Activated gamma-delta T cell treated with Interleukin-2 at 50 U/mL for 16 hours (primary cell): ENCODE results near the gene DNAJC13.

ENCODE experiments used
- DNase-seq: peaks from one replicate; pipeline ENCODE4 v3.0.0-alpha.2; 2020

Gene DNAJC13

DNA sequence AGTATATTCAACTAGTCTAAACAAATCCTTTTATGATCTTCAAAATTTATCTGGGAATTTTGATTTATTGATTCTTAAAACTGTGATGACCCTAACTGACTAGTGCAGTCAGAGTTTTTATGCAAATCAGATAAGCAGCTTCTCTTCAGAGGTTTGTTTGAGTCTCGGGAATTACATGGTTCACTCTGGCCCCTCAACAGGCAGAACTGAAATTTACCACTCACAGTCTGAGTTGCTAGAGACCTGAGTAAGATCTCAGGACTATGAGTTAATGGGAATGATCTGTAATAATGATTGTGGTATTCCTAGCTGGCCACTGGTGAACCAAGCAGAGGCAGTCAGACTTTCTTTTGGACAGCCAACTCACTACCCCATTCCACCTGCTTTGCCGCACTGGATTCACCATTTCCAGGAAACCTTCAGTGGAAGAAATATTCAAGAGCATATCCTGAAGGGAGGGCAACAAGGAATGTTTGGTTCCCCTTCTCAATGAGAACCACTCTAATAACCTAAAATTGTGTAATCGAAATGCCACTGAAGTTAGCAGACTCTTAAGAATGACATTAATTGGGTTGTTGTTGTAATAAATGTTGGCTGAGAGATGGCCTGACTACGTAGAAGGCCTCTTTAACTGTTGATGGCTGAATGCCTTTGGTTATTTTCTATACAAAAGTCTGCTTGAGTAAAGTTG lies 11.5 kb upstream of the DNAJC13 start:
- no peak for DNase-seq

GRCh38 chr3:132406587-132406986 lies 10.7 kb upstream of the DNAJC13 start:
- no peak for DNase-seq

GRCh38 chr3:132407025-132407424 lies 10.3 kb upstream of the DNAJC13 start:
- DNase-seq: no peak

- DNase-seq: no peak
Observed at GRCh38 chr3:132414841-132415240, 2.5 kb upstream of the DNAJC13 start.

- no peak for DNase-seq
Observed at GRCh38 chr3:132416161-132416560, 1.1 kb upstream of the DNAJC13 start.

GRCh38 chr3:132417695-132418411 lies 551 bp downstream of the DNAJC13 start:
- DNase-seq: peak; percentile 24

DNA sequence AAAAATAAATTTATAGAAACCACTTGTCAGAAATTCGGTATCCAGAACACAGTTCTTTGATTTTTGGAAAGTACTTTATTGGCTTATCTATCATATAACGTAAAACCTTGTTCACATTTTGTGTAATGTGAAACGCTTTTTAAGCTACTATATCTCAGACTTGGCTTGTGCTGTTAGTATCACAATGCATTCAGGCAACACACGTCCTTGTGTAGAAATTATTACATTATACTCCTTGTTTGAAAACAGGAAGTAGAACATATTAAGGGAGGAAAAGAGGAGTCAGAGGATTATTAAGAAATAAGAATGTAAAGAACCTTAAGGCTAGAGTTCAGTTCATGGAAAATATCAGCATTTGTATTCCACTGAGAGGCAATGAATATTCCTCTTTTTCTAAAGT lies 1.6 kb downstream of the DNAJC13 start:
- no peak for DNase-seq

- DNase-seq: no peak
Observed at GRCh38 chr3:132421832-132422231, 4.5 kb downstream of the DNAJC13 start.

- no peak for DNase-seq
Observed at GRCh38 chr3:132422531-132422930, 5.2 kb downstream of the DNAJC13 start.

DNA sequence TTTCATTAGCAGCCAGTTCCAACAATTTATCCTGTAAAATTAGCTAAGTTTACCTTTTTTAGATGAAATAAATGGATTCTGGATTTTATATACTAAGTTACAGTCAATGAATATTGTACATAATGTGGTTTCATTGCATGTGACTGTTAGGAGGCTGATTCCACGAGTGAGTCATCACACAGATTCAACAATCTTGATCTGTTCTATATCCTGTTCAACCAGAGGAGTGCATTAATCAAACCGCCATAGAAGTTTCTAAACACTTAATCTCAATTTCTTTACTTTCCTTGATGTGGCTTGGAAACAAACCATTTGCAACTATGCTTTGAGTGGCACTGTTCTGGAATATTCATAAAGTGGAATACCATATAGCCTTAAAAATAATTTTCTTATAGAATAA lies 15.3 kb downstream of the DNAJC13 start:
- DNase-seq: no peak

DNA sequence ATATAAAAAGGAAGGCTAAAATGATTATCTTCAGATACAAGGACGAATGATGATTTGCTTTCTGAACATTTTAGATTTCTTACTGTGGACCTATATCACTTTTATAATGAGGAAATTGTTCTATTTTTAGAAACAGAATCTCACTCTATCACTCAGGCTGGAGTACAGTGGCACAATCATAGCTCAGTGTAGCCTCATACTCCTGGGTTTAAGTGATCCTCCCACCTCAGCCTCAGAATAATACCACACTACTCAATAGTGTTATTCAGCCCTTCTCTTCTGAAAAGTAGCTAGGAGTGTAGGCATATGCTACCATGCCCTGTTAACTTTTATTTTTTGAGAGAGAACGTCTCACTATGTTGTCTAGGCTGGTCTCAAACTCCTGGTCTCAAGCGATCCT lies 15.8 kb downstream of the DNAJC13 start:
- no peak for DNase-seq

GRCh38 chr3:132435224-132435910 lies 18.1 kb downstream of the DNAJC13 start:
- no peak for DNase-seq

DNA sequence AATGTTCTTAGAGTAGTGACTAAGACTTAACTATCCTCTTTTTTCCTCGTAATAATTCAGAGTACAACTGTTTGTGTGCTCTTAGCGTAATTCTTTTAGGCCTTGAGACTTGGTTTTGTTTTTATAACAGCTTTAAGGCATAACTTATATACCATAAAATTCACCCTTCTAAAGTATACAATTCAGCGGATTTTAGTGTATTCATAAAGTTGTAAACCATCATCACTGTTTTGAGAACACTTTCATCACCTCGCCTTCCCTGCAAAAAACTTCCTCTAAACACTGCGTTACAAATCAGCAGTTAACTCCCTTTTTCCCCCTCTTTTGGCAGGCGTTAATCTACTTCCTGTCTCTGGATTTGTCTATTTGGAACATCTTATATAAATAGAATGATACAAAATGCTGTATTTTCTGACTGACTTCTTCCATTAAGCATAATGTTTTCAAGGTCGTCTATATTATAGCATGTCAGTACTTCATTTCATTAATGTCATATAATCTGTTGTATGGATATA lies 18.7 kb downstream of the DNAJC13 start:
- no peak for DNase-seq

DNA sequence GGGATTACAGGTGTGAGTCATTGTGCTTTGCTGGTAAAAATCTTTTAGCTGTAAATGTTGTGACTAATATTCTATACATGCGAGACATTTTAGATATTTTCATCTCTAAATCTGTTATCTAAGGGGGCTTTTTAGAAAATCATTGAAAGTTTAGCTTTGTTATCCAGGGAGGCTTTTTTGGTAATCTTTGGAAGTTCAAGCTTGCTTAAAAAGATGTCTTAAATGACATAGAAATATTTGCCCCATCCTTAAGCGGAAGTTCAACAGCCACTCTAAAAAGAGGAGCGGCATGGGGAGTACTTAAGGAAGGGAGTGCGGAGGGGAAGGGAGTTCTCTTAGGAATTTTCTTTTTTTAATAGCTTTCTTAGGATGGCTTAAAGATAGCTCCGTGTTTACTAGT lies 26.1 kb downstream of the DNAJC13 start:
- no peak for DNase-seq

- no peak for DNase-seq
Observed at GRCh38 chr3:132444383-132444782, 27.1 kb downstream of the DNAJC13 start.

DNA sequence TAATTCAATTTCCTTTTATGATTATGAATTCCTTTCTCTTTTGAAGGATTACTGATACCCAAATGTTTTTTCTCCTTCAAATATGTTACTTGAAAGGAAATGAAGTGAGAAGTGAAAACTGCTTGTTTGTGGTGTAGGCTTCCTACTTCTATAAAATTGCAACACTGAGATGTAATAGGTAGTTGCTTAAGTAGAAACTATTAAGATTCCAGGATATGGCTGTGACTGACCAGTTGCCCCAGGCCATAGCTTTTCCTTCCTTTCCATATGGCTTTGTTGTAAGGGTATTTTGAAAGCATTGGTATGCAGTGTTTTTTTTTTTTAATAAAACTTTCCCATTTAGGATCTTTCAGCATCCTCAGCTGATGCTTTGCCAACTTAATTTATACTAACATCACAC lies 28.5 kb downstream of the DNAJC13 start:
- no peak for DNase-seq

DNA sequence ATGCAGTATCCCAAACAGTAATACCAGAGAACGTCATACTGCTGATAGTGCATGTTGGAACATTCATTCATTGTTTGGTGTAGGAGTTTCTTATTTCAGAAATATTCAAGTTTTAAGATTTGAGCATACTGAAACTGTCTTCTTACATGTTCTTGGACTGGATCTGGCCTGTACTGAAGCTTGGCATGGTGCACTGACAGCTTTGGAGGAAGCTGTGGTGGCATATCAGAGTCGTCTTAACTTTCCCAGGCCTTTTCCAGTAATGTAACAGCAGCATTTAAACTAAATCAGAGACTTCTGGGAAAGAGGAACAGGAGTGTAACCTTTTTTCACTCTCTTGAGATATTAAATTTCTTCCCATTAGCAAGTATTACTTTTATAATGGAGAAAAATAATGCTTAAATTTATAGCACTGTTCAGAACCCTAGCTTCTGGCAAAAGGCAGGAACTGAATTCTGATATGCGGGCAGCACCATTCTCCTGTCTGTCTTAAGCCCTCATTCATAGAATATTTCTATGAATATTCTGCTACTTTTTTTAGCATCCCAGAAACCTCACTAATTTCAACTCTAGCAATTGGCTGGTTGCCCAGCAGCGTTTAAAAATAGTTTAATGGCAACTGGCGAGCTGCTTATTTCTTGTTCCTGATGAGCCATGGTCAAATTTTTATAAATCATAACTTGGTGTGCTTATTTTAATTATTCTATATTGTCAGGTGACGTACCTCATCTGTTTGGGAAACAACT lies 31.1 kb downstream of the DNAJC13 start:
- no peak for DNase-seq

DNA sequence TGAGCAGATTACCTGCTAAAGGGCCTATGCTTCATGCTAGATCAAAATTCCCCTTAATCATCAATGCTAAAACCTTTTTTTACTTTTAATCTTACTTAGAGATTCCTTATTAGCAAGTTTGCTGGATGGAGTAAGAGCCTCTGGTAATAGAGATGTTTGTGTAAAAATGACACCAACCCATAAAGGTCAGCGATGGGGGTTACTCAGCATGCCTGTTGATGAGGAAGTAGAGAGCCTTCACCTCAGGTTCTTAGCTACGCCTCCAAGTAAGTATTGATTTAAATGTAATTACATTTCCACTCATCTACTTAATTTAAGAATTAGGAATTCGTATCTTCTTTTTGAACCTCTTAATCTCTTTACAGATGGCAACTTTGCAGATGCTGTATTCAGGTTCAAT lies 38.8 kb downstream of the DNAJC13 start:
- DNase-seq: no peak

GRCh38 chr3:132456571-132456970 lies 39.3 kb downstream of the DNAJC13 start:
- DNase-seq: no peak

GRCh38 chr3:132457286-132457685 lies 40.0 kb downstream of the DNAJC13 start:
- no peak for DNase-seq

DNA sequence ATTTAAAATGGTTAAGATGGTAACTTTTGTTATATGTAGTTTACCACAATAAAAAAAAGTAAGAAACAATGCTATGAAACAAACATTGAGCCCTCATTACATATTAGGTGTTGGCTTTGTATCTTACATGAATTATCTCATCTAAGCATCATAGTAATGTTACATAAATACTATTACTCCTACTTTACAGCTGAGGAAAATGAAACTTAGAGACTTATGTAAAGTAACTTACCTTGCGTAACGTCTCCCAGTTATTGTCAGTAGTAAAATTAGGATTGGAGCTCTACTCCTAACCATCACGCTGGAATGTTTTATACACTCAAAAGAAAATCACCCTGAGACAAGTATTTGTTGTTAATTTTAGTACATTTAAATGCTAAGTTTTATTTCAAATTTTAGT lies 42.2 kb downstream of the DNAJC13 start:
- DNase-seq: no peak

DNA sequence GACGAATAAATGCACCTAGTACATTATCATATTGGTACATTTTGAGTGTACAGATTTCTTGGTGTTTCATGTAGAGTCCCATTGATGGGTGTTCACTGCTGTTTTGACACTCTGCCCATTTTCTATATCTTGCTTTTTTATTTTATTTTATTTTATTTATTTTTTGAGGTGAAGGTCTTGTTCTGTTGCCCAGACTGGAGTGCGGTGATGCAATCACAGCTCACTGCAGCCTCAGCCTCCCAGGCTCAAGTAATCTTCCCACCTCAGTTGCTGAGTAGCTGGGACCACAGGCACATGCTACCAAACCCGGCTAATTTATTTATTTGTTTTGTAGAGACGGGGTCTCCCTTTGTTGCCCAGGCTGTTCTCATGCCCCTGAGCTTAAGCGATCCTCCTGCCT lies 44.2 kb downstream of the DNAJC13 start:
- DNase-seq: no peak

- no peak for DNase-seq
Observed at GRCh38 chr3:132464066-132464465, 46.8 kb downstream of the DNAJC13 start.
